NCI-H2196 (cell line): Measurements from ENCODE around the gene PDCD4.
A peak's percentile ranks its signal among the peaks of the same experiment; 100 is the strongest.

Source experiments
- DNase-seq: peaks from one replicate; lab custom pipeline; 2025; ENCODE audit not compliant: unreplicated experiment; lab: John Stamatoyannopoulos, UW

The PDCD4 gene

GRCh38 chr10:110918643-110919348 is 47.1 kb downstream of the PDCD4 start, which contains the start of gene BBIP1:
Gene BBIP1, minus strand, starts transcription at chr10:110919180. Its CDS starts 1,023 bp downstream, at chr10:110918157.
- DNase-seq, result peak; percentile 93

- DNase-seq, result no peak
Observed at GRCh38 chr10:110919349-110919931, 47.7 kb downstream of the PDCD4 start, which contains the start of gene SHOC2. Gene SHOC2, plus strand, starts transcription at chr10:110919604. Its CDS starts 44,755 bp downstream, at chr10:110964359.

- no peak for DNase-seq
Observed at GRCh38 chr10:110919971-110920881, 48.5 kb downstream of the PDCD4 start.

- no peak for DNase-seq
Observed at GRCh38 chr10:110923856-110924493, 52.2 kb downstream of the PDCD4 start.

- no peak for DNase-seq
Observed at GRCh38 chr10:110927461-110927860, 55.7 kb downstream of the PDCD4 start.

GRCh38 chr10:110931769-110932381 is 60.1 kb downstream of the PDCD4 start:
- no peak for DNase-seq

GRCh38 chr10:110932505-110933180 is 60.9 kb downstream of the PDCD4 start:
- DNase-seq, result no peak

GRCh38 chr10:110936757-110937156 is 65.0 kb downstream of the PDCD4 start:
- no peak for DNase-seq

- DNase-seq, result no peak
Observed at GRCh38 chr10:110939419-110939818, 67.7 kb downstream of the PDCD4 start.

- DNase-seq, result no peak
Observed at GRCh38 chr10:110944792-110945396, 73.2 kb downstream of the PDCD4 start.

- DNase-seq, result no peak
Observed at GRCh38 chr10:110946496-110946895, 74.8 kb downstream of the PDCD4 start.

GRCh38 chr10:110947061-110947595 is 75.4 kb downstream of the PDCD4 start:
- no peak for DNase-seq
